ENCODE results near the gene F11.
"Not testable (repeated sequence)": the region's sequence is repeated elsewhere in the genome, so short reads cannot be mapped to it uniquely, and the experiment has no call there.

Gene F11

DNA sequence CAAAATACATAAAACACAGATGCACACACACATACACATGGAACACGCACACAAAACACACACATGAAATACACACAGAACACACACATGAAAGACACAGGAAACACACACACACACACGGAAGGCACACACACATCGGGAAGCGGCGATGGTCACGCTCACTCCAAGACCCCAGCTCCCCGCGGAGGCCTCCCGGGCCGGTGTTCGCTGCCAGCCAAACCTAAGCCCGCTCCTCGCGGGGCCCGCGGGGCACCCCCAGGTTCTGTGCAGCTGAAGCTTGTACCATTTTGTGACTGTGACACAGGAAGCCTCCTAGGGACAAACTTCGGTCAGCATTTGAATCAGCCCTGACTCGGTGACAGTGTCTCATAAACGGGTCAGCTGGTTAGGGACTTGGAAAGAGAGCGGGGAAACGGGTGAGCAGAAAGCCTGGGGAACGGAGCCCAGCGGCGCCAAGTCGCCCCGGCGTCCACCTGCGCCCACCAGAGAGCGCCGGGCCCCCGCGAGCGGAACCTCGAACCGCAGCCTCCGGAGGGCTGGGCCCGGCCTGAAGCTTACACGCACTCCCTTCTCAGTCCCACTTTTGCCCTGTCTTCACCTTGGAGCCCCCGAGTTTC lies 32.1 kb downstream of the F11 start:
- DNase-seq (ENCODE audit: low read depth in 2 of 2) = no peak

DNA sequence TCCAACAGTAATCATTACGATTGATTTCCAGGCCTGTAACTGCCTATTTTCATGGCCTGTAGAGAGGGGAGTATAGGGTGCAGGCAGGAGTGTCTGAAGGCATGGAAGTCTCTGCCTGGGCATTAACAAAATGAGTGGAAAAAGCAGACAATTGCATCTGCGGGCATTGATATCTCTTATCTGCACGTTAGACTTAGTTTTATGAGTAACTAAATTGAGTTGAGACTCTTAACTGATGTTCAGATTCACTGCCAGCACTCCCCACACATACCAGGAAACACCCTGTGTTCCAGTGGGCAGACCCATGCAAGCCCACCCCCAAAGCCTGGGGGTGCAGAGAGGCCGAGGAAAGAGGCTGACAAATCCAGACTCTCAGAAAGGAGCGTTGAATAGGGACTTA lies 33.3 kb downstream of the F11 start:
- DNase-seq (ENCODE audit: low read depth in 2 of 2) = no peak

GRCh38 chr4:186300659-186301390 lies 34.8 kb downstream of the F11 start:
- DNase-seq (ENCODE audit: low read depth in 2 of 2) = no peak

GRCh38 chr4:186304216-186304615 lies 38.2 kb downstream of the F11 start:
- DNase-seq (ENCODE audit: low read depth in 2 of 2) = no peak

GRCh38 chr4:186304866-186305505 lies 39.0 kb downstream of the F11 start:
- DNase-seq (ENCODE audit: low read depth in 2 of 2) = no peak

GRCh38 chr4:186307497-186307896 lies 41.5 kb downstream of the F11 start:
- DNase-seq (ENCODE audit: low read depth in 2 of 2) = no peak

- DNase-seq (ENCODE audit: low read depth in 2 of 2) = no peak
These were observed 41.9 kb downstream of the F11 start for GRCh38 chr4:186307916-186308315.

GRCh38 chr4:186318481-186318880 lies 52.5 kb downstream of the F11 start:
- DNase-seq (ENCODE audit: low read depth in 2 of 2) = no peak

- not testable (repeated sequence) for DNase-seq (ENCODE audit: low read depth in 2 of 2)
These were observed 58.7 kb downstream of the F11 start for GRCh38 chr4:186324660-186325059.

GRCh38 chr4:186326391-186326790 lies 60.4 kb downstream of the F11 start:
- no peak for DNase-seq (ENCODE audit: low read depth in 2 of 2)

- no peak for DNase-seq (ENCODE audit: low read depth in 2 of 2)
These were observed 63.4 kb downstream of the F11 start for GRCh38 chr4:186329372-186329771.

- DNase-seq (ENCODE audit: low read depth in 2 of 2) = no peak
These were observed 64.4 kb downstream of the F11 start for GRCh38 chr4:186330368-186330767.

- no peak for DNase-seq (ENCODE audit: low read depth in 2 of 2)
These were observed 69.8 kb downstream of the F11 start for GRCh38 chr4:186335793-186336192.

All from fibroblast of skin of left quadriceps (primary cell).